ENCODE measurements around the gene RET. TPM values are rescaled to one million over a fixed set of nuclear protein-coding genes. Genes with fewer than 3 reads are reported as not detected.

RET gene
- total RNA-seq, 2 donors from 2014 or later, result 1.2 to 3.5 TPM

DNA sequence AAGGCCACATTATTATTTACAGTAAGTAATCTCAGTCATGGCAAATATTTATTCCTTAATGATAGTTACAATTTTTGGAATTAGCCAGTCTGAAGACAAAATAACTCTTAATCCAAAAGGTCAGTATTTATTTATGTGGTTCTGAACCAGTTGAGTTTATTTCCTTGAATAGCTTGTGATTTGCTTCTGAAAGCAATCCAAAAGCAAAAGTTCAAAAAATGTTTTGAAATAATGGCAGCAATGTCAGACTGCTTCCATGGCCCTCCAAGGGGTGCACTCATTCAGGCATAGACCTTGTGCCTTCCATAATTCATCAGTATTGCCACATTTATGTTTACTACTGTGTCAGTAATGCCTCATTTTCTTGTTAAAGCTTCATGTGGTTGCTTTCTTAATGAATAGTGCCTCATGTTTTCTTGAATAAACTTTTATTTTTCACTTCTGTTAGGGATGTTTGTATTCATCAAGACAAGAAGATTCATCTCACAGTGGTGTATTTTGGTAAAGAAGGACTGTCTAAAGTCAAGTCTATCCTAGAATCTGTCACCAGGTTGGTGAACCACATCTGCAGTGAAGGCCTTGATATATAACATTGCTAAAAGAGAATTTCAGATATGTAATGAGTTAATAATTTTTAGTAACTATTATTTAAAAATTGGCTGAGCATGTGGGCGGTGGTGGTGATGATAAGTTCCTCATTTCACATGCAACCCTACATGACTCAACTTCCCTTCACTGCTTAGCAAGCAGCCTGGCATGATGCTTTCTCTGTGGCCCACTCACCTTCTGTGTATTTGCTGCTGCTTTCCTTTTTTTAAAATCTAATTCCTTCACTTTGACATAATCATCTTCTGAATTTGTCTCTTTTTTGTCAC lies 83.4 kb downstream of the RET start:
- Mint-ChIP-seq H3K9me3 (no peaks in the 10 kb centered on the region), H3K4me1 (no peaks in the 10 kb centered on the region), H3K36me3 (ENCODE audit: low read depth) (no peaks in the 10 kb centered on the region), H3K27ac (no peak overlapping the region), H3K4me3 (no peak overlapping the region), H3K27me3 (ENCODE audit: insufficient read depth) (no peaks in the 10 kb centered on the region)
- Histone ChIP-seq H3K27me3 (ENCODE audit: control insufficient read depth, insufficient read depth, low read length, poor library complexity, severe bottlenecking) (no peaks in the 10 kb centered on the region), H3K27ac (ENCODE audit: low read depth, low read length) (no peak overlapping the region), H3K36me3 (ENCODE audit: control insufficient read depth, insufficient read depth, low read length) (peaks cover 7% of the 10 kb centered on the region), H3K4me3 (ENCODE audit: low read length) (no peak overlapping the region), H3K9me3 (ENCODE audit: control insufficient read depth, low read length) (no peaks in the 10 kb centered on the region), H3K4me1 (ENCODE audit: control insufficient read depth, insufficient read depth, low read length) (no peaks in the 10 kb centered on the region), H3K9ac (ENCODE audit: extremely low read depth, low read length, poor library complexity, severe bottlenecking) (no peak overlapping the region)
- DNase-seq, result no peak
- TF ChIP-seq, protein P1, sequence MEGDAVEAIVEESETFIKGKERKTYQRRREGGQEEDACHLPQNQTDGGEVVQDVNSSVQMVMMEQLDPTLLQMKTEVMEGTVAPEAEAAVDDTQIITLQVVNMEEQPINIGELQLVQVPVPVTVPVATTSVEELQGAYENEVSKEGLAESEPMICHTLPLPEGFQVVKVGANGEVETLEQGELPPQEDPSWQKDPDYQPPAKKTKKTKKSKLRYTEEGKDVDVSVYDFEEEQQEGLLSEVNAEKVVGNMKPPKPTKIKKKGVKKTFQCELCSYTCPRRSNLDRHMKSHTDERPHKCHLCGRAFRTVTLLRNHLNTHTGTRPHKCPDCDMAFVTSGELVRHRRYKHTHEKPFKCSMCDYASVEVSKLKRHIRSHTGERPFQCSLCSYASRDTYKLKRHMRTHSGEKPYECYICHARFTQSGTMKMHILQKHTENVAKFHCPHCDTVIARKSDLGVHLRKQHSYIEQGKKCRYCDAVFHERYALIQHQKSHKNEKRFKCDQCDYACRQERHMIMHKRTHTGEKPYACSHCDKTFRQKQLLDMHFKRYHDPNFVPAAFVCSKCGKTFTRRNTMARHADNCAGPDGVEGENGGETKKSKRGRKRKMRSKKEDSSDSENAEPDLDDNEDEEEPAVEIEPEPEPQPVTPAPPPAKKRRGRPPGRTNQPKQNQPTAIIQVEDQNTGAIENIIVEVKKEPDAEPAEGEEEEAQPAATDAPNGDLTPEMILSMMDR (conservative IDR thresholded peaks at IDR 0.05), result no peak
- 100% methylated on average over 1 of the region's 1 CpG; no CpG with 5 or more reads in 1 of the 2 experiments for WGBS, 2 experiments (ENCODE audit: insufficient coverage in 1 of 2, insufficient read length in 1 of 2)

DNA sequence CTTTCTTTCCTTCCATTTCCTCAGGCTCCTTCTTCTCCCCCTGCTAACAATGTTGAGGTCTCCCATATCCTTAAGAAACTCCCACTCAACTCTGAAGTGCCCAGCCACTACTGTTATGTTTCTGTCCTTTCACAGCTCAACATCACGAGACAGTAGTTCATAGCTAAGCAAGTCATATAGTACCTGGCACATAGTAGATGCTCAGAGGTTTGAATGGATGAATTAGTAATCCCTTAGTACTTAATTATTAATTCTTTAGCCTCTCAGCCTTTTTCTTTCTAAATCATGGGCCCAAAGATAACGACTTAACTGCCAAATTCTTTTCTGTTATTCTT lies 84.0 kb downstream of the RET start:
- WGBS, 2 experiments (ENCODE audit: insufficient coverage in 1 of 2, insufficient read length in 1 of 2), result 89% methylated on average over 2 of the region's 2 CpGs; no CpG with 5 or more reads in 1 of the 2 experiments

DNA sequence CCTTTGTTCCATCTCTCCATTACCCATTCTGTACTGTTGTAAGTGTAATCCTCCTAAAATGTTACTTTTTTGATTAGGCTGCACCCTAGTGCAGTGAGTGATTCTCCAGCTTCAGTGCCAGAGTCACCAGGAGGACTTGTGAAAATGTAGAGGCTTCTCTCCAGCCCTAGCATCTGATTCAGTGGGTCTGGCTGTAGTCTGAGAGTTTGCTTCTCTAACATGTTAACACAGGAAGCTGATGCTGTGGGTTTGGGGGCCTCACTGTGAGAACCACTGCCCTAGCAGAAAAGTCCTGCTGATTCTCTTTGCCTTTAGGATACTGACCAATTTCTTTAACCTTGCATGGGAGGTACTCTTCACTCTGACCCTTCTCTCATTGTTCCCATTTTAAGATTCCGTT lies 85.7 kb downstream of the RET start:
- H3K4me1 ChIP-seq (ENCODE audit: control insufficient read depth, insufficient read depth, low read length), result no peaks in the 10 kb centered on the region
- peaks cover 7% of the 10 kb centered on the region for H3K36me3 ChIP-seq (ENCODE audit: control insufficient read depth, insufficient read depth, low read length)
- no peak overlapping the region for H3K4me3 ChIP-seq (ENCODE audit: low read length)
- H3K9ac ChIP-seq (ENCODE audit: extremely low read depth, low read length, poor library complexity, severe bottlenecking), result no peak overlapping the region
- no peaks in the 10 kb centered on the region for H3K36me3 Mint-ChIP-seq (ENCODE audit: low read depth)
- no peaks in the 10 kb centered on the region for H3K4me1 Mint-ChIP-seq
- H3K9me3 ChIP-seq (ENCODE audit: control insufficient read depth, low read length), result no peaks in the 10 kb centered on the region
- no peaks in the 10 kb centered on the region for H3K27me3 Mint-ChIP-seq (ENCODE audit: insufficient read depth)
- H3K27me3 ChIP-seq (ENCODE audit: control insufficient read depth, insufficient read depth, low read length, poor library complexity, severe bottlenecking), result no peaks in the 10 kb centered on the region
- TF ChIP-seq, protein P1 (conservative IDR thresholded peaks at IDR 0.05), result no peak
- no peak overlapping the region for H3K27ac Mint-ChIP-seq
- H3K9me3 Mint-ChIP-seq, result no peaks in the 10 kb centered on the region
- no peak overlapping the region for H3K4me3 Mint-ChIP-seq
- WGBS, 2 experiments (ENCODE audit: insufficient coverage in 1 of 2, insufficient read length in 1 of 2), result 93 to 100% methylated on average over 1 of the region's 1 CpG
- no peak for DNase-seq
- no peak overlapping the region for H3K27ac ChIP-seq (ENCODE audit: low read depth, low read length)

More for the DNA sequence above, 84.0 kb downstream of the RET start:
- Mint-ChIP-seq H3K4me3 (no peak overlapping the region), H3K9me3 (no peaks in the 10 kb centered on the region), H3K4me1 (no peaks in the 10 kb centered on the region), H3K27me3 (ENCODE audit: insufficient read depth) (no peaks in the 10 kb centered on the region), H3K27ac (no peak overlapping the region), H3K36me3 (ENCODE audit: low read depth) (no peaks in the 10 kb centered on the region)
- TF ChIP-seq, protein P1 (conservative IDR thresholded peaks at IDR 0.05), result no peak
- Histone ChIP-seq H3K4me1 (ENCODE audit: control insufficient read depth, insufficient read depth, low read length) (no peaks in the 10 kb centered on the region), H3K36me3 (ENCODE audit: control insufficient read depth, insufficient read depth, low read length) (peaks cover 7% of the 10 kb centered on the region), H3K9me3 (ENCODE audit: control insufficient read depth, low read length) (no peaks in the 10 kb centered on the region), H3K27ac (ENCODE audit: low read depth, low read length) (no peak overlapping the region), H3K27me3 (ENCODE audit: control insufficient read depth, insufficient read depth, low read length, poor library complexity, severe bottlenecking) (no peaks in the 10 kb centered on the region), H3K4me3 (ENCODE audit: low read length) (no peak overlapping the region), H3K9ac (ENCODE audit: extremely low read depth, low read length, poor library complexity, severe bottlenecking) (no peak overlapping the region)
- DNase-seq, result no peak
